HG03135 (cell line): ENCODE measurements around the gene PNLIPRP2.

Experiments
- ATAC-seq: cut with Tn5 transposase; IDR thresholded peaks from one replicate; pipeline ENCODE4 v1.9.1; 2021; ENCODE audit warnings: mild to moderate bottlenecking, moderate library complexity; ENCODE audit not compliant: unreplicated experiment

PNLIPRP2 gene

DNA sequence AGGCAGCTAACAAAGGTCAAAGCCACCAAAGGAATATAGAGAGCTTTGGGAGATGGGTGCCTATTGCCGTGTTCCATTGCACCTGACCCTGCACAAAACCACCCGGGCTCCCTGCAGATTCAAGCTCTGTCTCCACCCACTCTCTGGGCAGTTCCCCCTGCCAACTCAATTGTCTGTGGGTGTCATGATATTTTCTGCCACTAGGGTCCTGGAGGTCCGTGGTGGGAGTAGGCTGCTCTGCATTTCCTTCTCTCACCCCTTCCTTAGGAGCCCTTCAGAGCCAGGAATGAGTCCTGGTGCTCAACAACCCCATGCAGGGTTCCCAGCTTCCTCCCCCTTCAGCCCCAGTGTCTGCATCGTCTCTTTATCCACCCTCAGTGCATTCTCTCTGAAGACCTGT lies 34.1 kb downstream of the PNLIPRP2 start:
- no peak for ATAC-seq

DNA sequence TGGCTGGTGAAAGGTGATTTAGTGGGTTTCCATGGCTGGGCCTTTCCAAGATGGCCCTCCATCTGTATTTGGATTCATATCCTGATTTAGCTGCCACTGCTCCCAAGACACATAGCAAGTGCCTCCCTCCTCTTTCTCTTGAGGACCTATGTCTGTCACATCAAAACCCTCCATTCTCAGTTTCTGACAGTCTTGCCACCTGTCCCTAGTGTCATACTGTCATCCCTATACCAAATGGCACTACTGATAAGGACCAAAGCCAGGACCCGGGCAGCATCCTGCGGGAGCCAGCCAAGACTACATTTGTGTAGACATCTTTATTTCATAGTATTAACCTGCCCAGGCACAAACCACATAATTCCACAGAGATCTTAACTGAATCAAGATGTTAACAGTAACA lies 34.8 kb downstream of the PNLIPRP2 start:
- no peak for ATAC-seq

DNA sequence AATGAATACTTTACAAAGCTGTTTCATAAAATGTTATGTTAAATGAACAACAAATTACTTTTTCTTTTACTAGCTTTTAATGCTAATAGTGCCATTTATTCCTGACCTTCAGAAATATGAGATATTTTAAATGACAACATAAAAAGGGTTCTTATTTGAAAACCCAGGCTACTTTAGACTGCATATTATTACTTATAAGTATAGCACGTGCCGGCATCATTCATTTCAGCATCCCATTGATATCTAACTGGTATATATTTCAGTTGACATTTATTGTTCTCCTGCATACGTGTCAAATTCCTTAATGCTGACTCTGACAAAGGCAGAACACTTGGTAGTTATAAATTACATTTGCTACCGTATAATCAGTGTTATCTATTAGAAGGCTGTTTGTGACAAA lies 35.3 kb downstream of the PNLIPRP2 start:
- ATAC-seq: no peak

DNA sequence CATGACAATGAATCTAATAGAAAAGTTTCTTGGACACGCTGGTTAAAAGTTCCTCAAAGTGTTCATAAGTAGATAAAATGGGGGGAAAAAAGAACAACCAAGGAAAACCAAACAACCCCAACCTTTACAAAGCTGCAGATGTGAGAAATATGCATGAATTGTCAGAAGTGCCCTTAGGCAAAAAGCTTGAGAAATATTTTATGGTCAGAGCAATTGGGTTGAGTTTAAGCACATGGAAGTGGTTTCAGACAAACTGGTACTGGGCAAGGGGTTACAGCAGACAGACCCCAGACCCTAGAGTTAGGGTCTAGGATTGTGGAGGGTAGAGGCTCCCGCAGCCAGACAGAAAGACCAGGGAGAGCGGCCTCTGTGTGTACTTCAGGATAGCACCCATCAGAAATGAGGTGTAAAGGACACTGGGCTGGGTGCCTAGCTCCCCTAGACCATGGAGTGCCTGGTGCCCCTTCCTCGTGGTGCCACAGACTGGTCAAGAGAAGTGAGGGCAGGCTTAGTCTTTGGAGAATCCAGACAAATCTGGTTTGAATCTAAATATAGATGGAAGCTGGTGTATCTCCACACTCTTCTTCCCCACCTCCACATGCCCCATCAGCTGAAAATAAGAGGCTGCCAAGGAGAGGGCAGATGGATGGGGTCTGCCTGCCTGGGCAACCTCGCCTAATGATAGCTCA lies 37.3 kb downstream of the PNLIPRP2 start:
- ATAC-seq: no peak

DNA sequence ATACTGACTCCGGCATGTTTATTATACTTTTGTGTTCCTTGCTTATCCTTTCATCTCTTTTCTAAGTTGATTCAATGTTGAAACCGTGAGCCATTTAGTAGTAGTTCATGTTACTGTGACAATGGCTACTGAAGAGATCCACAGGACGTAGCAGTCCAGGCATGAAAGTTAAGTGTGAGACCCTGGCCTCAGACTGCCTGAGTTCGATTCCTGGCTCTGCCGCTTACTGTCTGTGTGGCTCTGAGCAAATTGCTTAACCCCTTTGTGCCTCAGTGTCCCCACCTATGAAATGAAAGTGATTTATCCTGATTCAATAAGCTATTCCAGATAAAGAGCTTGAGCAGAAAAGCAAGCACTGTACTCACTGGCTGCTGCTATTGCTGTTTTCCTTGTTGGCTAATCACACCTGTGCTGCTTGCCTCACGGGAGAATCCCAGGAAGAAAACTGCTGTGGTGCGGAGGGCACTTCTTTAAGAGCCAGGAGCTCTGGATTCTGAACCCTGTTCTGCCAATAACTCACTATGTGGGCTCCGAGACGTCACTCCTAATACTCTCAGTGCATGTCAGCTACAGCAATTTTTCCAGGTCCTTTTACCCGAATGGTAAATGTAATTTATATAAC lies 38.4 kb downstream of the PNLIPRP2 start:
- no peak for ATAC-seq

DNA sequence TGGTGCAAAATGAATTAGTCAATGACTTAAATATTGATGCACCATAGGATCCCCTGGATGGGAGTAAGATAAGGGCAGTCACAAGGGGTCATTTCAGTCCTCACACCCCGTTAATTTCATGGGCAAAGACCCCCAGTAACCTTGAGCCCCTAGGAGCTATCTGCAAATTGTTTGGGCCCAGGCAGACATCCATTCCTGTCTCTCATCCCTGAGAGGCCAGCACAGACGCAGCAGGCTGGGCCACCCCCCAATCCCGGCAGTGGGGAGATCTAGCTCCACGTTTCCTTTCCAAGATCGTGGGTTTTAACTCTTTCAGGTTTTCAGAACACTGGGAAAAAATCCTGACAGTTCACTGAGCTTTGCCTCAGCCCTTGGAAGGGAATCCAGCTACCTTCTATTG lies 40.1 kb downstream of the PNLIPRP2 start:
- no peak for ATAC-seq

DNA sequence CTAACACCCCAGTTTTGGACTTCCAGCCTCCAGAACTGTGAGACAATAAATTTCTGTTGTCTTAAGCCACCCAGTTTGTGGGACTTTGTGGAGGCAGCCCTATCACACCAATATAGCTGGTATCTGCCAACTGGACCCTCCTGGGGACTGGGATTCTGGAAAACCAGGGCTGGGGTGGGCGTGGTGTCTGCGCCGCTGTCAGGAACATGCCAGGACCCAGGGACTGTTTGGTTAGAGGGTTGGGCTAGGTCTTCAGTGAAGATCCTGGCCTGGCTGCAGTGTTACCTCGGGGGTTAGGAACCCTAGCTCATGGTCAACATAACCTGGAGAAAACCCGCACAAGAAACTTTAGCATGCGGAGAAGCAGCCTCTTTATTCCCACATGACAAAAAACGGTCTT lies 42.6 kb downstream of the PNLIPRP2 start:
- ATAC-seq: no peak

DNA sequence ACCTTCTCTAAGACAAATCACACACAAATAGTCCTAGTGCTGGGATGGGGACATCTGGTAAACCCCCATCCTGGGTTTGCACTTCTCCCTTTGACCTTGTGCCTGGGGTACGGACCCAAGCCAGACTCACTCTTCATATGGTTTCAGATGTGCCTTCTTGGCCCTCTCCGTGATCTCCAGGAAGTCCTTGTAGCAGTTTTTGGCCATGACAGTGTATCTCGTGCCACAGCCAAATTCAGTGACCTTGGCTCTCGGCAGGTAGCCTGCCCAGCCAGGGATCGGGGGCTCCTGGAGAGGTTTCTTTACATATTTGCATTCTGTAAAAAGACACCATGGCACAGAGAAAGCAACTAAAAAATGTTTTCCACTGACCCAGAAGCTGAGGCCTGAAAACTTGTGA lies 43.9 kb downstream of the PNLIPRP2 start:
- ATAC-seq: no peak

DNA sequence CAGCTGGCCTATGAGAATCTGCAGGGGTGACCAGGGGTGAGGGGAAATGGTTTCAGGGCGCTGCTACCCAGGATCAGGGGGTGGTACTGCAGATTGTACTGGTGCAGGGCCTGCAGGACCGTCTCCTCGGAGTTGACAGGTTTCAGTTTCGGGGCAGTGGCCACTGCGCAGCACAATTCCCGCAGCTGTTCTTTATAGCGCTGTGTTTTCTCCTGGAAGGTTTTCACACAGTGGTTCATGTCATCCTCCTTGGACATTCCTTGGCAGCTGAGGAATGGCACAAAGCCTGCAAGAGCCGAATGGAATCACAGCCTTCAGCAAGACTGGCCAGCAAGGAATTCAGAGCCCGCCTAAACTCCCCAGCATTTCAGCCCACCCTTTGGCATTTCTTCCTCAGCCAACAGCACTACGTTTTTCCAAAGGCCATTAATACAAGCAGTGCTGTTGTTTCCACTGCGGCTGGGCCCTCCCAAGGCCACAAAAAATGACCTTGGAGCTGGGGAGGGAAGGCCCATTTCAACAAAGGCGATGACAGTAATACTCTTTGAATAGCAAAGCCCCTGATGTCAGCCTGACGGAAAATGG lies 44.9 kb downstream of the PNLIPRP2 start:
- no peak for ATAC-seq

DNA sequence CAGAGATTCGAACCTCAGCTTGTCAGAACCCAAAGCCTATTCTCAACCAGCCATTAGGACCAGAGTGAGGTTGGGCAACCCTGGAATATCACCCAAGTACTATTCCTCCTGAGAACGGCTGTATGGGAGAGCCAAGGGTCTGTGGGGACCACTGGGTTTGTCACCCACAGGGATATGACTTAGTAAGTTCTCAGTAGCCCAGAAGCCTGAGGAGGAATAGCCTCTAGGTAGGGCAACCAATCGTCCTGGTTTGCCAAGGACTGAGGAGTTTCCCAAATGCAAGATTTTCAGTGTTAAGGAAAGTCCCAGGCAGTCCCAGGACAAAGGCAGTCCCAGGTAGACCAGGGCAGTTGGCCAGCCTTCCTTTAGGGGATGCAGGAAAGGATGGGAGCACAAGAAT lies 46.7 kb downstream of the PNLIPRP2 start:
- ATAC-seq: no peak

DNA sequence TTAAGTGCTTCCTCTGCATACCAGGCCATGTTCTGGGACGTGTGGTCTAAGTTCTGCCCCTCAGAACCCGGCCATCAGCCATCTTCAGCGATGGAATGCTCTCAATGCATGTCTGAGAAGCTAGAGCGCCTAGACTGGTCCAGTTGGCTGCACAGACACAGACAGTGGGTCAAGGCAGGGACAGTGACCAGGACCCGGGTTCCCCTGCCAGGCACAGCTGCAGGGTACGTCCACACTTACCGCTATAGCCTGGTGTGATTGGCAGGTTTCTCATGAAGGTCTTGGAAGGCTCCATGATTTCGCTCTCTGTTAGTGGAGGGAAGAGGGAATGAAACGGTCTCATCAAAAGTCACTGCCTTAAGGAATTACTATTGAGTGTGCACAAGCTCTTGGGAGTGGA lies 47.3 kb downstream of the PNLIPRP2 start:
- no peak for ATAC-seq

DNA sequence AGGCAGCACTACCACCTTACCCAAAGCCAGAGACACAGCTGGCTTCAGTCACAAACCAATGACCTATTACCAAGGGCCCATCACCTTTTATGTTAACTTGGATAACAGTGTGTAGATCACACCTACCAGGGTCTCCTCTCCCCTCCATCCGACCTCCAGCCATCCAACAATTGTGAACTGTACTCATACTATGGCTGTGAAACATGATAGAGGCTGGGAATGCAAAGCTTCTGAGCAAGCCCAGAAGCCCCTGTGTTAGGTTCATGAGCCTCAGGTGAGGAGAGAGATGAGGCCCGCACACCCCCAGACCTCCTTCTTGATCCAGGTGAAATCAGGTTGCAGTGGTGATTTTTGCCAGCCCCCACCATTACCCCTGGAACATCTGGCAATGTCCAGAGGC lies 47.7 kb downstream of the PNLIPRP2 start:
- no peak for ATAC-seq

DNA sequence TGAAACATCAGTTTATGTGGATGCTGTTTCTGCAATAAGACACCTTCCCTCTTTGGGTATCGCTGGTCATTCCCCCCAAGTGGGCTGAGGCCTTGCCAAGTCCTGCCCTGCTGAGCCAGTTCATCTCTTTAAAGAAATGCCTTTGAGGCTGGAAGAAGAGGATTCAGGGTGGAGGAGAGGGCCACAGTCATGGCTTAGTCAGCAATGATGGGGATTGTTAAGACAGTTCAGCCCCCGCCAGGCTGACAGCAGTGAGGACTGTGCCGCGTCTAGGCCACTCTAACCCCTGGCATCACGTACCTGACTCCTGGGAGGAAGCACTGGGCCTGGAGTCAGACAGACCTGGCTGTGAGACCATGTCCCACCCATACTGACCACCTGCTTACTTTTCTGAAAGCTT lies 48.3 kb downstream of the PNLIPRP2 start:
- ATAC-seq: no peak

DNA sequence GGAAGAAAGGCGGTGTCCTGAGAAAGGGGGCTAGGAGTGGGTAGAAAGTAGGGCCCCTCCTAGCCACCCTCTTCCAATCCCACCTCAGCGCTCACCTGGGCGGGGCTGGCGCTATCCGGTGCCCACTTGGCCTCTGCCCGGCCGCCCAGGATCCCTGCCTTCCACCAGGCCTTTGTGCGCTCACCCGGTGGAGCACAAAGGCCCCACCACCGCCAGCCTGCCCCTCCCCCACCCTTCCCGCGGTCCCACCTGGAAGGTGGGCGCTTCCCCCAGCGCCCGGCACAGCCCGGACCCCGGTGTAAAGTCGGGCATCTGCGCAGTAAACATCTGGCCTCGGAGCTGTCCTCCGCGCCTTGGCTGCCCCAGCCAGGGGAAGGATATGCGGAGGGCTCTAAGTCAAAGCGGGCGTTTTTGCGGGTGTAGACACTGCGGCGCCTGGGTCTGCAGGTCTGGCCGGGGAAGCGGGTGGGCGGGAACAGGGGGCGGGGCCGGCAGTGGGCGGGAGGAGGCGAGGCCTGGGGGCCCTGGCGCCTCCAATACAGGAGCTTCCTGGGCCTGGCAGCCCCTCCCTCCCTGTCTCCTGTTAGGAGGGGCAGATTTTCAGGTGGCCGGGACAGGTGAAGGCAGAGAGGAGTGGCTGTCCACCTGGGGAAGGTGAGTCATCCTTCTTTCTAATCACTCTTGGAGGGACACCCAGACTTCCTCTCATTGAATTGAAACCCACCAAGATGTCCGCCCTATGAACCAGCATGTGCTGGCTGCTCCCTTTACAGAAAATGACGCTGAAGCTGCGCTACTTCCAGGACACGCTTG lies 49.3 kb downstream of the PNLIPRP2 start:
- ATAC-seq: no peak

DNA sequence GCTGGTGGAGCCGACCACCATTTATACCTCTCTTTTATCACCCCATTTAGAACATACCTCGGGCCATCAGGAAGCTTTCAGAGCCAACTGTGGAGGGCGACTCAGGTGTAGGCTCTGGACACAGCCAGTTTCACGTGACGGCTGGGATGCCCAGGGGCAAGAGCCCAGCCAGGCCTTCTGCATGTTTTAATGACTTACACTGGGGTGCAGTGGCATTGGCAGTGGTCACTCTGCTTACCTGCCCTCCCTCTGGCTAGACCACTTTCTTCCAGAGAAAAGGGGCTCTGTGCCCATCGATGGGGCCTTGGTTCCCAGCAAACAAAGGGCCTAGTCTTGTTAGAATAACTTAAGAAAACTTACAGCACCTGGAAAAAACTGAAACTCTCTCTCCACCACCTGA lies 50.0 kb downstream of the PNLIPRP2 start:
- ATAC-seq: no peak

DNA sequence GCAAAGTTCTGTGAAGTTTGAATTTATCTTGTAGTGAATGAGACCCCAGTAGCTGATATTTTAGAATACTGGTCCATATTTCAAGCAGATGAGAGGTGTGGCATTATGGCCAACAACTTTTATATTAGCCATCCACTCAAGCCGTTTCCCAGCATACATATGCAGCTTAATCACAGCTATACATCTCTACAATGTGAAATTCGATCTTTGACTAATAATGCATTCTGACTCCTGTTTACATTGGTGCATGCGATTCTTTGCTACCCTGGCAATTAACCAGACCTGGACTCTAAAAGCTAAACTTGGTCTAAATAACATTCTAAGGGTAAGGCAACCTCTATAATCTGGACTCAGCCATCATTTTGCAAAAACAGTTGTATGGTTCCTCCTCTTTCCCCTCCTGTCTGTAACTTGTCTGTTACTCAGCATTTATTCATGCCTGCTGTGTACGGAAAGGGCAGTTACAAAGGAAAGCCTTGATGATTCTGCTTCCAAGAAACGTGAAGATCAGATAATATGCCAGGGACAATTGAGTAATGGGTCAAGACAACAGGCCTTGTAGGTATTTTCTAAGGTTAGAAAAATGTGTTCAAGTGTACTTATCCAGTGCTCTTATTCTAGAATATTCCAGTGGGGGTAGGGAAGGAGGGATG lies 50.6 kb downstream of the PNLIPRP2 start:
- no peak for ATAC-seq

DNA sequence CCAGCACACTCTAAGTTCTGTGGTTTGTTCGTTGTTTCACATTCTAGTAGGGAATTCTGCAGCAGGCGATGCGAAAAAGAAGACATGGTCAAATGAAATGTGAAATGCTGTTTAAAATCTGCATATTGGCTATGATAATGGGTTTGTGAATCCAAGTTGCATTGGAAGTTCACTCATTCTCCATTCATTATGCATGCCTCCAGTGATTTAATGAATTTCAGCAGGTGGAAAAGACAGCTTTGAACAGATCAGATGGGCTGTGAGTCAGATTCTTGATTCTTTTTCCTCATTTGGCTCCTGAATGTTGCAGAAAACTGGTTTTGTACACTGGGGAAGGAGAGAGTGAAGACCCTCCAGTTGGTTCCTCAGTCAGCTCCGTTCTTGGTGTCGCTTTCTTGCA lies 52.1 kb downstream of the PNLIPRP2 start:
- ATAC-seq: no peak

DNA sequence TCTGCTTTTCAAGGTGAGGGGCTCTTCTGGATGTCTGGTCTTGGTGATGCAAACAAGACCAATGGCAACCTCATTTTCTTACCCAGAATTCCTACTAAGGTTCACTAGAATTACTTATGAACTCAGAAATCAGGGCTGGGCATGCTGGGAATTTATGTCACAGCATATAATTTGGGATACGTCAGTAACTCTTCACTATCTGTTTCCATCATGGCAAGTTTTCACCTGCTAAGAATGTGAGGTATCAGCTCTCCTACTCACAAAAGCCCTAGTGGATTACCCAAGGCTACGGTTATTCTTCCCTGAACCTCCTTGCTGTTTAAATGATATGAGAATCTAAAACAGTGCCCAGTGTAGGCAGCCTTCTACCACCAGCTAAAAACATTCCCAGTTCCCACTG lies 53.1 kb downstream of the PNLIPRP2 start:
- ATAC-seq: no peak

DNA sequence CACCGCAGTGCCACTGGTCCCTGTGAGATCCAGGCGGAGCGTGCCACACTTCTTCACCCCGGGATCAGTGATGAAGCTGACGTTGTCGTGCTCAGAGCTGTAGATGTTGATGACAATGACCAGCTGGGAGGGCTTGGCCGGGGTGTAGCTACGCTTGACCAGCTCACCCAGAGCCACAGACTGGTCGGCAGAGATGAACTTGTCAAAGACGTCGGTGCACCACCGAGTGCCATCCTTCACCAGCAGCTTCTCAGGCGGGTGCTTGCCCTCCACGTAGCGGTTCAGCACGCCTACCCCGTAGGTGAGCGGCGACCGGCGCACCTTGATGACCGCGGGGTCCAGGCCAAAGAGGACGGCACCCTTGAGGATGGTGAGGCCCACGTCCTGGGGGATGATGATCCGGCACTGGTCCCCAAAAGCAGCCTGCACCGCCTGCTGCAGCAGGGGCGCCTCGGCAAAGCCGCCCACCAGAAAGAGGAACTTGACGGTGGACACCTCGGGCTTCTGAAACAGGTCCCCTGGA lies 54.2 kb downstream of the PNLIPRP2 start:
- no peak for ATAC-seq

DNA sequence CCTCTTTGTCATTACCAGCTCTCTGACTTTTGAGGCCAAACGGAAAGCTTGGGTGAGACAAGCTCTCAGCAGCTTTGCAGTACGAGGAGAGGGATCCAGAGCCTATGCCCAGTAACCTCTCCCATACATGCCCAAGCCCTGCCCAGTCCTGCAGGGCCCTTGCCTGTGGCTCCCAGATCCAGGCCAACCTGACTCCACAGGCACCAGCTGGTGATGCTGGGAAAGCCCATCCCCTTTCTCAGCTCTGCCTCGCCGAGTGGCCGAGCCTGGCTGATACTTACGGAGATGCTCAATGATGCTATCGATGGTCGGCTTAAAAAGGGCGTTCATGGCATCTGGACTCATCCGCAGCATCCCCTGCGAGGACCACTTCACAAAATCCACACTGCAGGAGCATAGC lies 55.4 kb downstream of the PNLIPRP2 start:
- ATAC-seq: no peak

DNA sequence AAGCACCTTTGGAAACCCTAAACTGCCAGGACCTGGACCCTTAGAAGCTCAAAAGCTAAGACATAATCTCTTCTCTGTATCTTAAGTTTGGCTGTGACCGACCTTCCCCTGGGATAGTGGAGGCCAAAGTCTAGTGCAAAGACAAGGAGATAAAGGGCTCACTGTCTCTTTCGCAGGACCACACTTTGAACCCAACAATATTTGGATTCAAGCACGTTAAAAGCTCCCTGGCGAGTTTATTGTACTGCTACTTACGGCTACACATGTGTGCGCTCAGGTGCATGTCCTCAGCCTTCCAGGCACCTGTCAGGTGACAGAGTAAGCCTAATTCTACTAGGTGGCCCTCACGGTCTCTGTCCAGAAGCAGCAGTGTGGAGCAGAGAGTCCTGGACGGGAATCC lies 55.9 kb downstream of the PNLIPRP2 start:
- no peak for ATAC-seq
